ENCODE data around the gene COL4A4. TPM values are rescaled to one million over a fixed set of nuclear protein-coding genes. Genes with fewer than 3 reads are reported as not detected.

Gene COL4A4
- total and polyA plus RNA-seq, 2 donors (not counting 3 experiments of a cell fraction or from before 2014, with no cell fraction given) = not detected

DNA sequence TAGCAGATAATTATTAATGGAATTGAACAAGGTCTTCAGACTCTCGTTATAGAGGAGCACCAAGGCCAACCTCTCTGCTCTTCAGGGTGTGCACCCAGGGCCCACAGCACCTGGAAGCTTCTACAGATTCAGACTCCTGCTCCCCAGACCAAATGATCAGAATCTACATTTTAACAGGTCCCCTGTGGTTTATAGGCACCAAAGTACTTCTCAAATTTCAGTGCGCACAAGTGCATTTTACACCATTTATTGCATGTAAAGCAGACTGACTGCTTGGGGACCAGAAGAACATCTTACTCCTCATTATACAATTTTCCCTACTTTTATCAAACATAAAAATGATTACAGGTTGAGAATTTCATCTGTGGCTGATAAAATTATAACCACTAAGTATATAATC is 163.9 kb downstream of the COL4A4 start:
- intact Hi-C loops (cut with micrococcal nuclease) = no loop called here
- no peaks in the 10 kb centered on the region for H4K20me1 ChIP-seq (replicated peaks; ENCODE audit: control insufficient read depth, extremely low read depth, insufficient read depth, low read length)
- H3K9ac ChIP-seq (replicated peaks; ENCODE audit: extremely low read depth, insufficient read depth, low read length) = no peak overlapping the region
- H3K36me3 ChIP-seq (ENCODE audit: control insufficient read depth in 2 of 2, extremely low read depth in 1 of 2, insufficient read depth in 2 of 2, low read length in 2 of 2) = no peaks in the 10 kb centered on the region
- DNase-seq (ENCODE audit: low read depth, low spot score) (no peak), FAIRE-seq (no peak)
- ChIA-PET POLR2A (no interaction called here), CTCF (no interaction called here)
- H3K9me1 ChIP-seq (replicated peaks; ENCODE audit: control insufficient read depth, extremely low read depth, insufficient read depth, low read length) = no peaks in the 10 kb centered on the region
- no TSS peak for BruUV-seq (replicated peaks)
- H3K27ac ChIP-seq (ENCODE audit: insufficient read depth, low read depth, low read length) = no peak overlapping the region
- no peaks in the 10 kb centered on the region for H3K9me3 ChIP-seq (replicated peaks; ENCODE audit: control insufficient read depth, insufficient read depth, low read length)
- H3K79me2 ChIP-seq (ENCODE audit: control insufficient read depth, insufficient read depth, low read length) = no peaks in the 10 kb centered on the region
- no peak overlapping the region for H3K4me2 ChIP-seq (ENCODE audit: insufficient read depth, low read length)
- H2AFZ ChIP-seq (ENCODE audit: low read depth, low read length) = no peak overlapping the region
- H3K4me3 ChIP-seq (replicated peaks in 1 of 3; ENCODE audit: insufficient read depth in 1 of 3, low read depth in 1 of 3, low read length in 3 of 3) = no peak overlapping the region
- no peak for TF ChIP-seq FOS (IDR thresholded peaks at IDR 0.05; ENCODE audit: borderline replicate concordance, insufficient read depth, low read length)
- no peaks in the 10 kb centered on the region for H3K4me1 ChIP-seq (ENCODE audit: control insufficient read depth, extremely low read depth, insufficient read depth, low read length)
- dilution Hi-C loops (cut with MboI; ENCODE audit: extremely low pct_ligation_motif_present, low sequenced_read_pairs) = no loop called here
- no peaks in the 10 kb centered on the region for H3K27me3 ChIP-seq (ENCODE audit: control insufficient read depth in 2 of 2, insufficient read depth in 2 of 2, low read length in 2 of 2)

DNA sequence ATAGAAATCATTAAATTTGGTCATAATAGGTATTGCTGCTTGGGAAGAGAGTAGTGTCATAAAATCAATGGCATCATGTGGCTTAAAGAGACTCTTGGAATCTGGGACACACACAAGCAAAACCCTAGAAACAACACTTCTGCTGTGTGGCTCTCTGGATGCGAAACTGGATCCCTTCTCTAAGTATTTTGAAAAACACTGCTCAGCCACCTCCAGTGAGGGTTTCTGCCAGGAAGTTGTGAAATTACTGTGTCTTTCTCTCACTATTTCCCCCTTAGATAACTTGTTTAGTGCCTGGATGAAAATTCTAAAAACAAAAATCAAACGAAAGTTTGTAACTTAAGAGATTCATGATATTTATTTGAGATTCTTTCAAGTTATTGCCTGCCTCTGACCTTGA is 164.3 kb downstream of the COL4A4 start:
- no peaks in the 10 kb centered on the region for H3K9me3 ChIP-seq (replicated peaks; ENCODE audit: control insufficient read depth, insufficient read depth, low read length)
- DNase-seq (ENCODE audit: low read depth, low spot score) = no peak
- intact Hi-C loops (cut with micrococcal nuclease) (no loop called here), dilution Hi-C loops (cut with MboI; ENCODE audit: extremely low pct_ligation_motif_present, low sequenced_read_pairs) (no loop called here)
- H3K27me3 ChIP-seq (ENCODE audit: control insufficient read depth in 2 of 2, insufficient read depth in 2 of 2, low read length in 2 of 2) = no peaks in the 10 kb centered on the region
- no peaks in the 10 kb centered on the region for H3K4me1 ChIP-seq (ENCODE audit: control insufficient read depth, extremely low read depth, insufficient read depth, low read length)
- H3K4me3 ChIP-seq (replicated peaks in 1 of 3; ENCODE audit: insufficient read depth in 1 of 3, low read depth in 1 of 3, low read length in 3 of 3) = no peak overlapping the region
- H4K20me1 ChIP-seq (replicated peaks; ENCODE audit: control insufficient read depth, extremely low read depth, insufficient read depth, low read length) = no peaks in the 10 kb centered on the region
- H3K4me2 ChIP-seq (ENCODE audit: insufficient read depth, low read length) = no peak overlapping the region
- ChIA-PET POLR2A (no interaction called here), CTCF (interaction anchor here (1.0 kb wide), 1 partner anchor 526 kb away, joined by 3 read pairs; no protein-coding TSS in a partner anchor)
- H3K36me3 ChIP-seq (ENCODE audit: control insufficient read depth in 2 of 2, extremely low read depth in 1 of 2, insufficient read depth in 2 of 2, low read length in 2 of 2) = no peaks in the 10 kb centered on the region
- FAIRE-seq = no peak
- no peaks in the 10 kb centered on the region for H3K9me1 ChIP-seq (replicated peaks; ENCODE audit: control insufficient read depth, extremely low read depth, insufficient read depth, low read length)
- no peak for TF ChIP-seq POLR2AphosphoS5 (IDR thresholded peaks at IDR 0.05; ENCODE audit: insufficient read depth, low read depth, low read length)
- H3K27ac ChIP-seq (ENCODE audit: insufficient read depth, low read depth, low read length) = no peak overlapping the region
- H2AFZ ChIP-seq (ENCODE audit: low read depth, low read length) = no peak overlapping the region
- no TSS peak for BruUV-seq (replicated peaks)
- no peak overlapping the region for H3K9ac ChIP-seq (replicated peaks; ENCODE audit: extremely low read depth, insufficient read depth, low read length)
- H3K79me2 ChIP-seq (ENCODE audit: control insufficient read depth, insufficient read depth, low read length) = no peaks in the 10 kb centered on the region
